Measurements from ENCODE around the gene TMEM203.

TMEM203 gene

GRCh38 chr9:137164370-137165249 is 40.8 kb downstream of the TMEM203 start:
- no peak overlapping the region for H3K4me3 ChIP-seq (ENCODE audit: low read length)
- TF ChIP-seq ZNF274 (IDR thresholded peaks at IDR 0.05; ENCODE audit: low read depth, low read length), result no peak

GRCh38 chr9:137163805-137164204 is 41.6 kb downstream of the TMEM203 start:
- no peak for TF ChIP-seq ZNF274 (IDR thresholded peaks at IDR 0.05; ENCODE audit: low read depth, low read length)

GRCh38 chr9:137163365-137163715 is 42.1 kb downstream of the TMEM203 start:
- no peak for TF ChIP-seq ZNF274 (IDR thresholded peaks at IDR 0.05; ENCODE audit: low read depth, low read length)
- no peak overlapping the region for H3K4me3 ChIP-seq (ENCODE audit: low read length)

More at GRCh38 chr9:137163805-137164204, 41.6 kb downstream of the TMEM203 start:
- no peak overlapping the region for H3K4me3 ChIP-seq (ENCODE audit: low read length)

GRCh38 chr9:137162505-137163364 is 42.7 kb downstream of the TMEM203 start:
- no peak overlapping the region for H3K4me3 ChIP-seq (ENCODE audit: low read length)
- no peak for TF ChIP-seq ZNF274 (IDR thresholded peaks at IDR 0.05; ENCODE audit: low read depth, low read length)

- no peak for TF ChIP-seq ZNF274 (IDR thresholded peaks at IDR 0.05; ENCODE audit: low read depth, low read length)
- no peak overlapping the region for H3K4me3 ChIP-seq (ENCODE audit: low read length)
Measured at GRCh38 chr9:137161558-137162486, 43.6 kb downstream of the TMEM203 start.

- H3K4me3 ChIP-seq (ENCODE audit: low read length), result no peak overlapping the region
- no peak for TF ChIP-seq ZNF274 (IDR thresholded peaks at IDR 0.05; ENCODE audit: low read depth, low read length)
Measured at GRCh38 chr9:137160716-137161557, 44.5 kb downstream of the TMEM203 start.

GRCh38 chr9:137160054-137160425 is 45.4 kb downstream of the TMEM203 start:
- no peak for TF ChIP-seq ZNF274 (IDR thresholded peaks at IDR 0.05; ENCODE audit: low read depth, low read length)
- H3K4me3 ChIP-seq (ENCODE audit: low read length), result no peak overlapping the region

- H3K4me3 ChIP-seq (ENCODE audit: low read length), result no peak overlapping the region
- no peak for TF ChIP-seq ZNF274 (IDR thresholded peaks at IDR 0.05; ENCODE audit: low read depth, low read length)
Measured at GRCh38 chr9:137159105-137160053, 46.1 kb downstream of the TMEM203 start.

GRCh38 chr9:137158625-137159024 is 46.8 kb downstream of the TMEM203 start:
- TF ChIP-seq ZNF274 (IDR thresholded peaks at IDR 0.05; ENCODE audit: low read depth, low read length), result no peak
- no peak overlapping the region for H3K4me3 ChIP-seq (ENCODE audit: low read length)

- no peak for TF ChIP-seq ZNF274 (IDR thresholded peaks at IDR 0.05; ENCODE audit: low read depth, low read length)
Measured at GRCh38 chr9:137157618-137158415, 47.6 kb downstream of the TMEM203 start.

More at GRCh38 chr9:137157618-137158415, 47.6 kb downstream of the TMEM203 start:
- H3K4me3 ChIP-seq (ENCODE audit: low read length), result no peak overlapping the region

All from GM08714 (cell line).